Measurements from ENCODE around the gene AATK.

Gene AATK

GRCh38 chr17:81206166-81206565 lies 40.1 kb upstream of the AATK start:
- no peak overlapping the region for H3K27ac ChIP-seq (ENCODE audit: low read depth in 2 of 2, low read length in 2 of 2)
- H3K36me3 ChIP-seq (ENCODE audit: control insufficient read depth in 2 of 2, insufficient read depth in 2 of 2, low read length in 2 of 2), result peaks cover 0 to 2% of the 10 kb centered on the region in 2 donors
- no peaks in the 10 kb centered on the region for H3K9me3 ChIP-seq (ENCODE audit: control insufficient read depth in 2 of 2, low read length in 2 of 2)
- H3K4me1 ChIP-seq (ENCODE audit: control insufficient read depth in 2 of 2, insufficient read depth in 2 of 2, low read length in 2 of 2), result no peaks in the 10 kb centered on the region
- no peaks in the 10 kb centered on the region for H3K27me3 ChIP-seq (ENCODE audit: control insufficient read depth in 2 of 2, insufficient read depth in 2 of 2, low read length in 2 of 2)
- H3K9ac ChIP-seq (ENCODE audit: low read depth in 1 of 2, low read length in 2 of 2), result no peak overlapping the region
- H3K4me3 ChIP-seq (ENCODE audit: low read length in 2 of 2), result no peak overlapping the region

- Histone ChIP-seq H3K27me3 (ENCODE audit: control insufficient read depth in 2 of 2, insufficient read depth in 2 of 2, low read length in 2 of 2) (no peaks in the 10 kb centered on the region), H3K9ac (ENCODE audit: low read depth in 1 of 2, low read length in 2 of 2) (no peak overlapping the region), H3K36me3 (ENCODE audit: control insufficient read depth in 2 of 2, insufficient read depth in 2 of 2, low read length in 2 of 2) (peaks cover 0 to 2% of the 10 kb centered on the region in 2 donors), H3K9me3 (ENCODE audit: control insufficient read depth in 2 of 2, low read length in 2 of 2) (no peaks in the 10 kb centered on the region), H3K27ac (ENCODE audit: low read depth in 2 of 2, low read length in 2 of 2) (no peak overlapping the region), H3K4me1 (ENCODE audit: control insufficient read depth in 2 of 2, insufficient read depth in 2 of 2, low read length in 2 of 2) (peaks cover 0 to 2% of the 10 kb centered on the region in 2 donors), H3K4me3 (ENCODE audit: low read length in 2 of 2) (no peak overlapping the region)
Observed at GRCh38 chr17:81204578-81204977, 38.6 kb upstream of the AATK start.

GRCh38 chr17:81203136-81203535 lies 37.1 kb upstream of the AATK start:
- peaks cover 0 to 2% of the 10 kb centered on the region in 2 donors for H3K4me1 ChIP-seq (ENCODE audit: control insufficient read depth in 2 of 2, insufficient read depth in 2 of 2, low read length in 2 of 2)
- no peaks in the 10 kb centered on the region for H3K9me3 ChIP-seq (ENCODE audit: control insufficient read depth in 2 of 2, low read length in 2 of 2)

GRCh38 chr17:81202318-81202717 lies 36.3 kb upstream of the AATK start:
- Histone ChIP-seq H3K27ac (ENCODE audit: low read depth in 2 of 2, low read length in 2 of 2) (no peak overlapping the region), H3K9ac (ENCODE audit: low read depth in 1 of 2, low read length in 2 of 2) (no peak overlapping the region), H3K36me3 (ENCODE audit: control insufficient read depth in 2 of 2, insufficient read depth in 2 of 2, low read length in 2 of 2) (peaks cover 0 to 3% of the 10 kb centered on the region in 2 donors), H3K27me3 (ENCODE audit: control insufficient read depth in 2 of 2, insufficient read depth in 2 of 2, low read length in 2 of 2) (no peaks in the 10 kb centered on the region), H3K4me3 (ENCODE audit: low read length in 2 of 2) (no peak overlapping the region), H3K4me1 (ENCODE audit: control insufficient read depth in 2 of 2, insufficient read depth in 2 of 2, low read length in 2 of 2) (peaks cover 0 to 2% of the 10 kb centered on the region in 2 donors), H3K9me3 (ENCODE audit: control insufficient read depth in 2 of 2, low read length in 2 of 2) (no peaks in the 10 kb centered on the region)

More at GRCh38 chr17:81203136-81203535, 37.1 kb upstream of the AATK start:
- Histone ChIP-seq H3K4me3 (ENCODE audit: low read length in 2 of 2) (no peak overlapping the region), H3K9ac (ENCODE audit: low read depth in 1 of 2, low read length in 2 of 2) (no peak overlapping the region), H3K27ac (ENCODE audit: low read depth in 2 of 2, low read length in 2 of 2) (no peak overlapping the region), H3K36me3 (ENCODE audit: control insufficient read depth in 2 of 2, insufficient read depth in 2 of 2, low read length in 2 of 2) (peaks cover 0 to 3% of the 10 kb centered on the region in 2 donors), H3K27me3 (ENCODE audit: control insufficient read depth in 2 of 2, insufficient read depth in 2 of 2, low read length in 2 of 2) (no peaks in the 10 kb centered on the region)

- no peak overlapping the region for H3K9ac ChIP-seq (ENCODE audit: low read depth in 1 of 2, low read length in 2 of 2)
- no peaks in the 10 kb centered on the region for H3K9me3 ChIP-seq (ENCODE audit: control insufficient read depth in 2 of 2, low read length in 2 of 2)
- peaks cover 0 to 2% of the 10 kb centered on the region in 2 donors for H3K4me1 ChIP-seq (ENCODE audit: control insufficient read depth in 2 of 2, insufficient read depth in 2 of 2, low read length in 2 of 2)
- no peak overlapping the region for H3K27ac ChIP-seq (ENCODE audit: low read depth in 2 of 2, low read length in 2 of 2)
- peaks cover 0 to 3% of the 10 kb centered on the region in 2 donors for H3K36me3 ChIP-seq (ENCODE audit: control insufficient read depth in 2 of 2, insufficient read depth in 2 of 2, low read length in 2 of 2)
- H3K27me3 ChIP-seq (ENCODE audit: control insufficient read depth in 2 of 2, insufficient read depth in 2 of 2, low read length in 2 of 2), result no peaks in the 10 kb centered on the region
- no peak overlapping the region for H3K4me3 ChIP-seq (ENCODE audit: low read length in 2 of 2)
Observed at GRCh38 chr17:81200695-81201580, 34.9 kb upstream of the AATK start.

- H3K4me3 ChIP-seq (ENCODE audit: low read length in 2 of 2), result no peak overlapping the region
- H3K36me3 ChIP-seq (ENCODE audit: control insufficient read depth in 2 of 2, insufficient read depth in 2 of 2, low read length in 2 of 2), result peaks cover 0 to 3% of the 10 kb centered on the region in 2 donors
- no peak overlapping the region for H3K27ac ChIP-seq (ENCODE audit: low read depth in 2 of 2, low read length in 2 of 2)
- no peaks in the 10 kb centered on the region for H3K9me3 ChIP-seq (ENCODE audit: control insufficient read depth in 2 of 2, low read length in 2 of 2)
- H3K27me3 ChIP-seq (ENCODE audit: control insufficient read depth in 2 of 2, insufficient read depth in 2 of 2, low read length in 2 of 2), result no peaks in the 10 kb centered on the region
- H3K9ac ChIP-seq (ENCODE audit: low read depth in 1 of 2, low read length in 2 of 2), result no peak overlapping the region
- peaks cover 0 to 2% of the 10 kb centered on the region in 2 donors for H3K4me1 ChIP-seq (ENCODE audit: control insufficient read depth in 2 of 2, insufficient read depth in 2 of 2, low read length in 2 of 2)
Observed at GRCh38 chr17:81200201-81200600, 34.2 kb upstream of the AATK start.

- Histone ChIP-seq H3K9me3 (ENCODE audit: control insufficient read depth in 2 of 2, low read length in 2 of 2) (no peaks in the 10 kb centered on the region), H3K27ac (ENCODE audit: low read depth in 2 of 2, low read length in 2 of 2) (no peak overlapping the region), H3K27me3 (ENCODE audit: control insufficient read depth in 2 of 2, insufficient read depth in 2 of 2, low read length in 2 of 2) (no peaks in the 10 kb centered on the region), H3K4me3 (ENCODE audit: low read length in 2 of 2) (no peak overlapping the region), H3K4me1 (ENCODE audit: control insufficient read depth in 2 of 2, insufficient read depth in 2 of 2, low read length in 2 of 2) (peaks cover 0 to 2% of the 10 kb centered on the region in 2 donors), H3K36me3 (ENCODE audit: control insufficient read depth in 2 of 2, insufficient read depth in 2 of 2, low read length in 2 of 2) (peaks cover 0 to 3% of the 10 kb centered on the region in 2 donors), H3K9ac (ENCODE audit: low read depth in 1 of 2, low read length in 2 of 2) (no peak overlapping the region)
Observed at GRCh38 chr17:81199482-81199830, 33.4 kb upstream of the AATK start.

GRCh38 chr17:81198826-81199481 lies 32.9 kb upstream of the AATK start:
- H3K9ac ChIP-seq (ENCODE audit: low read depth in 1 of 2, low read length in 2 of 2), result no peak overlapping the region
- peaks cover 0 to 3% of the 10 kb centered on the region in 2 donors for H3K36me3 ChIP-seq (ENCODE audit: control insufficient read depth in 2 of 2, insufficient read depth in 2 of 2, low read length in 2 of 2)
- no peaks in the 10 kb centered on the region for H3K9me3 ChIP-seq (ENCODE audit: control insufficient read depth in 2 of 2, low read length in 2 of 2)
- H3K27me3 ChIP-seq (ENCODE audit: control insufficient read depth in 2 of 2, insufficient read depth in 2 of 2, low read length in 2 of 2), result no peaks in the 10 kb centered on the region
- H3K4me1 ChIP-seq (ENCODE audit: control insufficient read depth in 2 of 2, insufficient read depth in 2 of 2, low read length in 2 of 2), result peaks cover 0 to 2% of the 10 kb centered on the region in 2 donors
- no peak overlapping the region for H3K27ac ChIP-seq (ENCODE audit: low read depth in 2 of 2, low read length in 2 of 2)
- H3K4me3 ChIP-seq (ENCODE audit: low read length in 2 of 2), result no peak overlapping the region

- Histone ChIP-seq H3K4me3 (ENCODE audit: low read length in 2 of 2) (no peak overlapping the region), H3K9ac (ENCODE audit: low read depth in 1 of 2, low read length in 2 of 2) (no peak overlapping the region), H3K4me1 (ENCODE audit: control insufficient read depth in 2 of 2, insufficient read depth in 2 of 2, low read length in 2 of 2) (peaks cover 0 to 2% of the 10 kb centered on the region in 2 donors), H3K9me3 (ENCODE audit: control insufficient read depth in 2 of 2, low read length in 2 of 2) (no peaks in the 10 kb centered on the region), H3K27ac (ENCODE audit: low read depth in 2 of 2, low read length in 2 of 2) (no peak overlapping the region), H3K27me3 (ENCODE audit: control insufficient read depth in 2 of 2, insufficient read depth in 2 of 2, low read length in 2 of 2) (no peaks in the 10 kb centered on the region), H3K36me3 (ENCODE audit: control insufficient read depth in 2 of 2, insufficient read depth in 2 of 2, low read length in 2 of 2) (peaks cover 0 to 1% of the 10 kb centered on the region in 2 donors)
Observed at GRCh38 chr17:81197831-81198490, 31.9 kb upstream of the AATK start.

- no peak overlapping the region for H3K27ac ChIP-seq (ENCODE audit: low read depth in 2 of 2, low read length in 2 of 2)
- H3K27me3 ChIP-seq (ENCODE audit: control insufficient read depth in 2 of 2, insufficient read depth in 2 of 2, low read length in 2 of 2), result no peaks in the 10 kb centered on the region
- no peak overlapping the region for H3K4me3 ChIP-seq (ENCODE audit: low read length in 2 of 2)
- peaks cover 0 to 1% of the 10 kb centered on the region in 2 donors for H3K36me3 ChIP-seq (ENCODE audit: control insufficient read depth in 2 of 2, insufficient read depth in 2 of 2, low read length in 2 of 2)
- no peak overlapping the region for H3K9ac ChIP-seq (ENCODE audit: low read depth in 1 of 2, low read length in 2 of 2)
- H3K9me3 ChIP-seq (ENCODE audit: control insufficient read depth in 2 of 2, low read length in 2 of 2), result no peaks in the 10 kb centered on the region
- peaks cover 0 to 2% of the 10 kb centered on the region in 2 donors for H3K4me1 ChIP-seq (ENCODE audit: control insufficient read depth in 2 of 2, insufficient read depth in 2 of 2, low read length in 2 of 2)
Observed at GRCh38 chr17:81197409-81197795, 31.4 kb upstream of the AATK start.
